Neural crest cell (in vitro differentiated cells): Measurements from ENCODE around the gene EMC8. TPM values are rescaled to one million over a fixed set of nuclear protein-coding genes. Genes with fewer than 3 reads are reported as not detected.

Experiments
- DNase-seq: peaks from one replicate; pipeline ENCODE4 v3.0.0; 2021; ENCODE audit warnings: low read depth, mixed read lengths, low spot score
- H3K27ac Mint-ChIP-seq: one replicate; pipeline ENCODE4 v1.8.0; 2021; ENCODE audit warnings: mild to moderate bottlenecking, mixed read lengths; ENCODE audit not compliant: unreplicated experiment
- H3K27me3 Mint-ChIP-seq: 2 replicates; pipeline ENCODE4 v1.8.0; 2021; ENCODE audit warnings: low read depth, mild to moderate bottlenecking, mixed read lengths
- H3K36me3 Mint-ChIP-seq: 2 replicates; pipeline ENCODE4 v1.8.0; 2021; ENCODE audit warnings: low read depth, mild to moderate bottlenecking, mixed read lengths
- H3K4me1 Mint-ChIP-seq: 2 replicates; pipeline ENCODE4 v1.8.0; 2021; ENCODE audit warnings: mixed read lengths
- H3K4me3 Mint-ChIP-seq: one replicate; pipeline ENCODE4 v1.8.0; 2021; ENCODE audit warnings: mild to moderate bottlenecking, mixed read lengths
- H3K9me3 Mint-ChIP-seq: 2 replicates; pipeline ENCODE4 v1.8.0; 2021; ENCODE audit warnings: mixed read lengths
- total RNA-seq: library from RNA; stranded (reverse); gene quantifications from 2 replicates; pipeline ENCODE4 v1.2.1, GENCODE V29; 2021
- TF ChIP-seq, protein P1 (sequence below): fragments of 200-600 bp; sonication (generic); conservative IDR thresholded peaks from 2 replicates; pipeline ENCODE4 v1.5.0; 2021; ENCODE audit warnings: antibody characterized with exemption, mild to moderate bottlenecking

Gene EMC8
- total RNA-seq, 1 donor from 2014 or later: 44.1 TPM

DNA sequence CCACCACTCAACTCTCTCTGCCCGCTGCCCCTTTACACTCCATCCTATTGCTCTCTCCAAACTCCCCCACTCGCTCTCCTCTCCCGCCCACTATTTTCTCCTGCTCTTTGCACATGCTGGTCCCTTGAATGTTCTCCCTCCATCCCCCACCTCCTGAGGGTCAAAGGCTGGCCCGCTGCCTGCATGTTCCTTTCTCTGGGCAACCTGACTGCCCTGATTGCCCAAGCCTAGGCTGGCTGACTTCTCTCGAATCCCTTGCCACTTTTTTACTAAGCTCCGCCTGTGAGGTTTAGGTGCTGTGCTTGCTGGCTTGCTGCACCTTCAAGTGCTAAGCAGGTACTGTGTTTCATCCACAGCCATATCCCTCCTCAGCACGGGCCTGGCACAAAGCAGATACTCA lies 2.7 kb downstream of the EMC8 start:
- peaks cover 31% of the 10 kb centered on the region for H3K4me1 Mint-ChIP-seq
- no peak for DNase-seq
- TF ChIP-seq, protein P1, sequence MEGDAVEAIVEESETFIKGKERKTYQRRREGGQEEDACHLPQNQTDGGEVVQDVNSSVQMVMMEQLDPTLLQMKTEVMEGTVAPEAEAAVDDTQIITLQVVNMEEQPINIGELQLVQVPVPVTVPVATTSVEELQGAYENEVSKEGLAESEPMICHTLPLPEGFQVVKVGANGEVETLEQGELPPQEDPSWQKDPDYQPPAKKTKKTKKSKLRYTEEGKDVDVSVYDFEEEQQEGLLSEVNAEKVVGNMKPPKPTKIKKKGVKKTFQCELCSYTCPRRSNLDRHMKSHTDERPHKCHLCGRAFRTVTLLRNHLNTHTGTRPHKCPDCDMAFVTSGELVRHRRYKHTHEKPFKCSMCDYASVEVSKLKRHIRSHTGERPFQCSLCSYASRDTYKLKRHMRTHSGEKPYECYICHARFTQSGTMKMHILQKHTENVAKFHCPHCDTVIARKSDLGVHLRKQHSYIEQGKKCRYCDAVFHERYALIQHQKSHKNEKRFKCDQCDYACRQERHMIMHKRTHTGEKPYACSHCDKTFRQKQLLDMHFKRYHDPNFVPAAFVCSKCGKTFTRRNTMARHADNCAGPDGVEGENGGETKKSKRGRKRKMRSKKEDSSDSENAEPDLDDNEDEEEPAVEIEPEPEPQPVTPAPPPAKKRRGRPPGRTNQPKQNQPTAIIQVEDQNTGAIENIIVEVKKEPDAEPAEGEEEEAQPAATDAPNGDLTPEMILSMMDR: no peak
- no peak overlapping the region for H3K27ac Mint-ChIP-seq
- peak overlapping the region; percentile 38 for H3K4me3 Mint-ChIP-seq
- no peaks in the 10 kb centered on the region for H3K9me3 Mint-ChIP-seq
- peaks cover 21% of the 10 kb centered on the region for H3K36me3 Mint-ChIP-seq
- no peaks in the 10 kb centered on the region for H3K27me3 Mint-ChIP-seq

- H3K27ac Mint-ChIP-seq: no peak overlapping the region
- peaks cover 27% of the 10 kb centered on the region for H3K4me1 Mint-ChIP-seq
- H3K9me3 Mint-ChIP-seq: no peaks in the 10 kb centered on the region
- no peaks in the 10 kb centered on the region for H3K27me3 Mint-ChIP-seq
- peaks cover 21% of the 10 kb centered on the region for H3K36me3 Mint-ChIP-seq
- DNase-seq: no peak
- peak overlapping the region; percentile 38 for H3K4me3 Mint-ChIP-seq
- TF ChIP-seq, protein P1: no peak
Observed at GRCh38 chr16:85796152-85796551, 3.2 kb downstream of the EMC8 start.

DNA sequence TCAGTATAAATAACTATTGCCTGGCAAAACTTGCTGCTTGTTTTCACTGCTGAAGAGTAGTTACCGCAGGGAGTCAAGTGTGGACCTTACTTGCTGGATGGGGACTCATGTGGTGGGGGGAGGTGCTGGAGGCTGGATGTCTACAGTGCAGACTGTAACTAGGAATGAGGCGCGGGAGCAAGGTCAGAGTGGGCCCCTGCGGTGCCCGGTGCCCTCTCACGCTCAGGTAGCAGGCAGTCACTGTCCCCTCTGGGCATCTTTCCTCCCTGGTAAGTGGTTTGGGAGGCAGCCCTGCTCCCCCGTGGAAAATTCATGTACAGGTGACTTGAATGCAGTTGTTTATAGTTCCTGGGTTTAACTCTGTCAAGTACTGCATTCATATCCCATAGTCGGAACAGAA lies 4.6 kb downstream of the EMC8 start:
- peaks cover 15% of the 10 kb centered on the region for H3K4me1 Mint-ChIP-seq
- DNase-seq: no peak
- no peak overlapping the region for H3K27ac Mint-ChIP-seq
- peaks cover 21% of the 10 kb centered on the region for H3K36me3 Mint-ChIP-seq
- TF ChIP-seq, protein P1: no peak
- H3K27me3 Mint-ChIP-seq: no peaks in the 10 kb centered on the region
- peak overlapping the region; percentile 46 for H3K4me3 Mint-ChIP-seq
- H3K9me3 Mint-ChIP-seq: no peaks in the 10 kb centered on the region

DNA sequence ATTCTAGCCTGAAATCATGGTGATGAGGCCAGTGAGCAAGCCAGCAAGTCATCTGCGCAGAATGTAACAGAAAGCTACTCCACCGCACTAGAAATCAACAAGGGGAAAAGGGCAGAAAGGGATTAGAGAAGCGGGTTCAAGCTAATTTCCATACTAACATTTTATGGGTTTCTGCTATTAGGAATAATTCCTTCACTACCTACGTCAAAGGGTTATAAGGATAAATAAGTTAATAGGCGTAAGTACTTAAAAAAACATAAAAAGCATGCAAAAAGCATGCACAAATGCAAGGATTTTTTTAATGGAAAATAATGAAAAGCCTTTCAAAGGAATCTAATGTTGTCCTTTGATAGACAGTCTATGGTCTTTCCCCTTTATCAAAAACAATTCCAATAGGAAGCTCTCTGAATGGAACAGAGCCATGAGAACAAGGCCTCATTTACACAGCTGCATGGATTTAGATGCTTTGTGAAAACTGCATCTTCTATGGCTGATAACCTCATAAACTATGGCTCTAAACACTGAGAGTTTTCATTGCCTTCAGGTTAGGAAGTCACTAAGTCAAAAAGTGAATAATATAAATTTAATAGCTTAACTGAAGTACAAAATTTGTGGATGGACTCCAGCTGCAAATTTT lies 5.6 kb downstream of the EMC8 start:
- DNase-seq: no peak
- no peaks in the 10 kb centered on the region for H3K9me3 Mint-ChIP-seq
- peaks cover 15% of the 10 kb centered on the region for H3K4me1 Mint-ChIP-seq
- H3K27ac Mint-ChIP-seq: no peak overlapping the region
- H3K4me3 Mint-ChIP-seq: peak overlapping the region; percentile 18
- H3K27me3 Mint-ChIP-seq: no peaks in the 10 kb centered on the region
- H3K36me3 Mint-ChIP-seq: peaks cover 21% of the 10 kb centered on the region
- TF ChIP-seq, protein P1: no peak

- Mint-ChIP-seq H3K4me3 (no peak overlapping the region), H3K36me3 (peaks cover 19% of the 10 kb centered on the region), H3K4me1 (no peaks in the 10 kb centered on the region), H3K9me3 (no peaks in the 10 kb centered on the region), H3K27ac (no peak overlapping the region), H3K27me3 (no peaks in the 10 kb centered on the region)
- no peak for DNase-seq
- TF ChIP-seq, protein P1: no peak
Observed at GRCh38 chr16:85789773-85790172, 9.6 kb downstream of the EMC8 start.
